Stimulated activated CD8-positive, alpha-beta memory T cell treated with anti-CD3 and anti-CD28 coated beads, Interleukin-2, amount 100 ng/mL, for 48 hours (primary cell): ENCODE measurements around the gene CTNS.
"Not testable (repeated sequence)": the region's sequence is repeated elsewhere in the genome, so short reads cannot be mapped to it uniquely, and the experiment has no call there.

Source experiments
- DNase-seq, 2 donors: peaks; one replicate each; pipeline ENCODE4 v3.0.0-alpha.2; 2020; ENCODE audit warnings: low read depth in 2 of 2

CTNS gene

GRCh38 chr17:3685174-3685573 is 48.6 kb downstream of the CTNS start:
- DNase-seq: no peak

- no peak for DNase-seq
Measured at GRCh38 chr17:3688027-3688553, 51.5 kb downstream of the CTNS start.

GRCh38 chr17:3688852-3689261 is 52.3 kb downstream of the CTNS start:
- no peak for DNase-seq

- DNase-seq: no peak
Measured at GRCh38 chr17:3689262-3690093, 52.9 kb downstream of the CTNS start.

- DNase-seq: no peak
Measured at GRCh38 chr17:3690094-3690715, 53.6 kb downstream of the CTNS start.

- no peak for DNase-seq
Measured at GRCh38 chr17:3691617-3692067, 55.1 kb downstream of the CTNS start.

GRCh38 chr17:3692346-3692745 is 55.8 kb downstream of the CTNS start:
- no peak for DNase-seq

- no peak for DNase-seq
Measured at GRCh38 chr17:3693141-3693540, 56.6 kb downstream of the CTNS start.

GRCh38 chr17:3693829-3694231 is 57.3 kb downstream of the CTNS start:
- peak; percentile 43 to 51 for DNase-seq

- no peak for DNase-seq
Measured at GRCh38 chr17:3695129-3695722, 58.7 kb downstream of the CTNS start.

GRCh38 chr17:3695723-3696411 is 59.3 kb downstream of the CTNS start, which contains the start of gene P2RX5:
Gene P2RX5 (minus strand): TSS chr17:3696155. CDS start chr17:3696005, 150 bp downstream.
- DNase-seq: peak; percentile 28 to 34

- DNase-seq: no peak
Measured at GRCh38 chr17:3697103-3697476, 60.5 kb downstream of the CTNS start.

GRCh38 chr17:3698139-3698538 is 61.6 kb downstream of the CTNS start:
- DNase-seq: no peak

- no peak for DNase-seq
Measured at GRCh38 chr17:3699951-3700350, 63.4 kb downstream of the CTNS start.

GRCh38 chr17:3702041-3702539 is 65.5 kb downstream of the CTNS start:
- not testable (repeated sequence) for DNase-seq

- no peak for DNase-seq
Measured at GRCh38 chr17:3704931-3705717, 68.6 kb downstream of the CTNS start.

GRCh38 chr17:3705718-3705984 is 69.1 kb downstream of the CTNS start:
- not testable (repeated sequence) for DNase-seq

GRCh38 chr17:3708366-3708765 is 71.8 kb downstream of the CTNS start:
- no peak for DNase-seq

- peak in 1 of 2 donors; percentile 44 for DNase-seq
Measured at GRCh38 chr17:3710951-3711383, 74.4 kb downstream of the CTNS start.
